HepG2 (cell line): ENCODE data around the gene PDLIM5. TPM values are rescaled to one million over a fixed set of nuclear protein-coding genes. Genes with fewer than 3 reads are reported as not detected.

Experiments used
- ARHGAP35 ChIP-seq: sonication (generic); formaldehyde crosslinking; IDR thresholded peaks from 2 replicates; pipeline ENCODE4 v1.9.0; 2022; ENCODE audit warnings: mild to moderate bottlenecking, inconsistent platforms, moderate library complexity, missing genetic modification reagents, borderline replicate concordance
- CC2D1A ChIP-seq: sonication (generic); formaldehyde crosslinking; IDR thresholded peaks from 2 replicates; pipeline ENCODE4 v1.8.1; 2023; ENCODE audit warnings: mild to moderate bottlenecking, missing genetic modification reagents
- HNRNPL ChIP-seq: fragments of 200-400 bp; formaldehyde crosslinking; IDR thresholded peaks from 2 replicates; pipeline ENCODE4 v1.6.1; 2017; ENCODE audit warnings: mild to moderate bottlenecking, low read depth, low read length
- KAT2B ChIP-seq: fragments of 150-350 bp; IDR thresholded peaks from 2 replicates; pipeline ENCODE4 v1.6.1; 2014; ENCODE audit warnings: low read depth, low read length, borderline replicate concordance
- MAFF ChIP-seq: IDR thresholded peaks from 2 replicates; pipeline ENCODE4 v1.6.1; 2011; ENCODE audit warnings: low read depth, low read length, improper control_type of control experiment
- PRMT3 ChIP-seq: sonication (generic); formaldehyde crosslinking; IDR thresholded peaks from 2 replicates; pipeline ENCODE4 v1.8.1; 2022; ENCODE audit warnings: low read depth, mild to moderate bottlenecking, moderate library complexity, missing genetic modification reagents, borderline replicate concordance
- ZNF121 ChIP-seq: sonication (generic); formaldehyde crosslinking; IDR thresholded peaks from 2 replicates; pipeline ENCODE4 v1.5.0; 2020; ENCODE audit warnings: mild to moderate bottlenecking, missing genetic modification reagents
- ZNF329 ChIP-seq: sonication (generic); formaldehyde crosslinking; IDR thresholded peaks from 2 replicates; pipeline ENCODE4 v1.9.0; 2021; ENCODE audit warnings: low read depth, mild to moderate bottlenecking, missing genetic modification reagents
- ZNF746 ChIP-seq: sonication (generic); formaldehyde crosslinking; IDR thresholded peaks from 2 replicates; pipeline ENCODE4 v1.8.0; 2022; ENCODE audit warnings: mild to moderate bottlenecking, missing genetic modification reagents
- ZSCAN20 ChIP-seq: sonication (generic); formaldehyde crosslinking; IDR thresholded peaks from 2 replicates; pipeline ENCODE4 v1.4.0; 2020; ENCODE audit warnings: missing genetic modification reagents, mild to moderate bottlenecking, borderline replicate concordance
- polyA plus RNA-seq, 8 experiments: library from polyadenylated mRNA; depleted of rRNA in 3 of 8; stranded (reverse) in 7 of 8; unstranded in 1 of 8; fragments of >200 nt; fragmentation: Illumina TruSeq in 4 of 8; extraction: Trizol in 4 of 8; gene quantifications; 2 replicates each; pipeline versions ENCODE4 v1.2.1 to v1.2.3, GENCODE V29; 2011 to 2016; ENCODE audit warnings: low read depth in 4 of 8, missing spikeins in 1 of 8, mixed read lengths in 1 of 8; ENCODE audit not compliant: insufficient read depth in 1 of 8
- total RNA-seq, 5 experiments: library from RNA; depleted of rRNA; stranded (reverse); fragments of >200 nt; fragmentation: Illumina TruSeq; extraction: Trizol; gene quantifications; 2 replicates each; pipeline ENCODE4 v1.2.3, GENCODE V29; 2016; ENCODE audit warnings: low read depth in 1 of 5
- TF ChIP-seq, protein P1 (sequence below): sonication (generic); formaldehyde crosslinking; IDR thresholded peaks from 2 replicates; pipeline ENCODE4 v1.4.0; 2020; ENCODE audit warnings: missing genetic modification reagents
- TF ChIP-seq, protein P2 (sequence below): sonication (generic); formaldehyde crosslinking; IDR thresholded peaks from 2 replicates; pipeline ENCODE4 v1.5.1; 2020; ENCODE audit warnings: mild to moderate bottlenecking, missing genetic modification reagents, moderate library complexity
- TF ChIP-seq, protein P3 (sequence below), 2 experiments: sonication (generic) in 1 of 2; formaldehyde crosslinking in 1 of 2; IDR thresholded peaks; 2 replicates each; pipeline versions ENCODE4 v1.6.1 to v1.9.0; 2014 to 2022; ENCODE audit warnings: antibody characterized with exemption in 1 of 2, borderline replicate concordance in 1 of 2, inconsistent platforms in 1 of 2, low read depth in 1 of 2, missing genetic modification reagents in 1 of 2

Gene PDLIM5
- total and polyA plus RNA-seq, 2 of the 13 experiments (the other 11 are each of a cell fraction or from before 2014, with no cell fraction given): 52.8 to 119 TPM

DNA sequence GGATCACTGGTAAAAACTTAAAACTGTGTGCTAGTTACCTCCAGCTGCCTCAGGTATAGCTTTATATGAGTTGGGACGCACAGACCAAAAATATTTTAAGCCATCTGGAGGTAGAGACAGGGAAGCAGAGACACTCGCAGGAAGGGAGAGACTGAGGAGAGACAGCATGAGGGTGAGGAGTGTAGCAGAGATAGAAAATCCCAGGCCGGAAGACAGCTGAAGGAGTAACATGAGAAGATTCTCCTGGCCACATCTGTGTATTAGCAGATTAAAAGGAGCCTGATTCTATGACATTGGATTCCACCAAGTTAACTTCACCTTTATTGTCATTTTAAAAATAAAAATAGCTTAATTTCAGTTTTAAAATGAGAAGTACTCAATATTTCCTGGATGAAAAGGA is 84.3 kb downstream of the PDLIM5 start (continued):
- TF ChIP-seq, protein P1, sequence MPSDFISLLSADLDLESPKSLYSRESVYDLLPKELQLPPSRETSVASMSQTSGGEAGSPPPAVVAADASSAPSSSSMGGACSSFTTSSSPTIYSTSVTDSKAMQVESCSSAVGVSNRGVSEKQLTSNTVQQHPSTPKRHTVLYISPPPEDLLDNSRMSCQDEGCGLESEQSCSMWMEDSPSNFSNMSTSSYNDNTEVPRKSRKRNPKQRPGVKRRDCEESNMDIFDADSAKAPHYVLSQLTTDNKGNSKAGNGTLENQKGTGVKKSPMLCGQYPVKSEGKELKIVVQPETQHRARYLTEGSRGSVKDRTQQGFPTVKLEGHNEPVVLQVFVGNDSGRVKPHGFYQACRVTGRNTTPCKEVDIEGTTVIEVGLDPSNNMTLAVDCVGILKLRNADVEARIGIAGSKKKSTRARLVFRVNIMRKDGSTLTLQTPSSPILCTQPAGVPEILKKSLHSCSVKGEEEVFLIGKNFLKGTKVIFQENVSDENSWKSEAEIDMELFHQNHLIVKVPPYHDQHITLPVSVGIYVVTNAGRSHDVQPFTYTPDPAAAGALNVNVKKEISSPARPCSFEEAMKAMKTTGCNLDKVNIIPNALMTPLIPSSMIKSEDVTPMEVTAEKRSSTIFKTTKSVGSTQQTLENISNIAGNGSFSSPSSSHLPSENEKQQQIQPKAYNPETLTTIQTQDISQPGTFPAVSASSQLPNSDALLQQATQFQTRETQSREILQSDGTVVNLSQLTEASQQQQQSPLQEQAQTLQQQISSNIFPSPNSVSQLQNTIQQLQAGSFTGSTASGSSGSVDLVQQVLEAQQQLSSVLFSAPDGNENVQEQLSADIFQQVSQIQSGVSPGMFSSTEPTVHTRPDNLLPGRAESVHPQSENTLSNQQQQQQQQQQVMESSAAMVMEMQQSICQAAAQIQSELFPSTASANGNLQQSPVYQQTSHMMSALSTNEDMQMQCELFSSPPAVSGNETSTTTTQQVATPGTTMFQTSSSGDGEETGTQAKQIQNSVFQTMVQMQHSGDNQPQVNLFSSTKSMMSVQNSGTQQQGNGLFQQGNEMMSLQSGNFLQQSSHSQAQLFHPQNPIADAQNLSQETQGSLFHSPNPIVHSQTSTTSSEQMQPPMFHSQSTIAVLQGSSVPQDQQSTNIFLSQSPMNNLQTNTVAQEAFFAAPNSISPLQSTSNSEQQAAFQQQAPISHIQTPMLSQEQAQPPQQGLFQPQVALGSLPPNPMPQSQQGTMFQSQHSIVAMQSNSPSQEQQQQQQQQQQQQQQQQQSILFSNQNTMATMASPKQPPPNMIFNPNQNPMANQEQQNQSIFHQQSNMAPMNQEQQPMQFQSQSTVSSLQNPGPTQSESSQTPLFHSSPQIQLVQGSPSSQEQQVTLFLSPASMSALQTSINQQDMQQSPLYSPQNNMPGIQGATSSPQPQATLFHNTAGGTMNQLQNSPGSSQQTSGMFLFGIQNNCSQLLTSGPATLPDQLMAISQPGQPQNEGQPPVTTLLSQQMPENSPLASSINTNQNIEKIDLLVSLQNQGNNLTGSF (CRISPR knock-in tag): no peak
- no peak for TF ChIP-seq KAT2B
- TF ChIP-seq ZSCAN20: no peak
- TF ChIP-seq, protein P2, sequence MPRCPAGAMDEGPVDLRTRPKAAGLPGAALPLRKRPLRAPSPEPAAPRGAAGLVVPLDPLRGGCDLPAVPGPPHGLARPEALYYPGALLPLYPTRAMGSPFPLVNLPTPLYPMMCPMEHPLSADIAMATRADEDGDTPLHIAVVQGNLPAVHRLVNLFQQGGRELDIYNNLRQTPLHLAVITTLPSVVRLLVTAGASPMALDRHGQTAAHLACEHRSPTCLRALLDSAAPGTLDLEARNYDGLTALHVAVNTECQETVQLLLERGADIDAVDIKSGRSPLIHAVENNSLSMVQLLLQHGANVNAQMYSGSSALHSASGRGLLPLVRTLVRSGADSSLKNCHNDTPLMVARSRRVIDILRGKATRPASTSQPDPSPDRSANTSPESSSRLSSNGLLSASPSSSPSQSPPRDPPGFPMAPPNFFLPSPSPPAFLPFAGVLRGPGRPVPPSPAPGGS: no peak
- no peak for TF ChIP-seq ZNF329 (CRISPR knock-in tag)
- no peak for TF ChIP-seq MAFF
- TF ChIP-seq ZNF746: no peak
- no peak for TF ChIP-seq CC2D1A (CRISPR knock-in tag)
- TF ChIP-seq, protein P3, sequence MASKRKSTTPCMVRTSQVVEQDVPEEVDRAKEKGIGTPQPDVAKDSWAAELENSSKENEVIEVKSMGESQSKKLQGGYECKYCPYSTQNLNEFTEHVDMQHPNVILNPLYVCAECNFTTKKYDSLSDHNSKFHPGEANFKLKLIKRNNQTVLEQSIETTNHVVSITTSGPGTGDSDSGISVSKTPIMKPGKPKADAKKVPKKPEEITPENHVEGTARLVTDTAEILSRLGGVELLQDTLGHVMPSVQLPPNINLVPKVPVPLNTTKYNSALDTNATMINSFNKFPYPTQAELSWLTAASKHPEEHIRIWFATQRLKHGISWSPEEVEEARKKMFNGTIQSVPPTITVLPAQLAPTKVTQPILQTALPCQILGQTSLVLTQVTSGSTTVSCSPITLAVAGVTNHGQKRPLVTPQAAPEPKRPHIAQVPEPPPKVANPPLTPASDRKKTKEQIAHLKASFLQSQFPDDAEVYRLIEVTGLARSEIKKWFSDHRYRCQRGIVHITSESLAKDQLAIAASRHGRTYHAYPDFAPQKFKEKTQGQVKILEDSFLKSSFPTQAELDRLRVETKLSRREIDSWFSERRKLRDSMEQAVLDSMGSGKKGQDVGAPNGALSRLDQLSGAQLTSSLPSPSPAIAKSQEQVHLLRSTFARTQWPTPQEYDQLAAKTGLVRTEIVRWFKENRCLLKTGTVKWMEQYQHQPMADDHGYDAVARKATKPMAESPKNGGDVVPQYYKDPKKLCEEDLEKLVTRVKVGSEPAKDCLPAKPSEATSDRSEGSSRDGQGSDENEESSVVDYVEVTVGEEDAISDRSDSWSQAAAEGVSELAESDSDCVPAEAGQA (IDR thresholded peaks at IDR 0.05; ENCODE audit: low read depth): no peak
- TF ChIP-seq, protein P3 (CRISPR knock-in tag; IDR thresholded peaks at IDR 0.05; ENCODE audit: borderline replicate concordance): no peak
- TF ChIP-seq PRMT3 (CRISPR knock-in tag): no peak
- no peak for TF ChIP-seq ZNF121
- TF ChIP-seq ARHGAP35 (CRISPR knock-in tag): no peak
- no peak for TF ChIP-seq HNRNPL
